Progenitor cell of endocrine pancreas (in vitro differentiated cells): ENCODE results near the gene PHACTR1. TPM values are rescaled to one million over a fixed set of nuclear protein-coding genes. Genes with fewer than 3 reads are reported as not detected.

ENCODE experiments used
- DNase-seq: peaks from one replicate; pipeline ENCODE4 v3.0.0; 2021; ENCODE audit warnings: low spot score; ENCODE audit not compliant: unreplicated experiment
- H3K27ac Mint-ChIP-seq: 2 replicates; pipeline ENCODE4 v1.8.0; 2021; ENCODE audit warnings: mild to moderate bottlenecking, moderate library complexity, mixed read lengths
- H3K27me3 Mint-ChIP-seq: 2 replicates; pipeline ENCODE4 v1.8.0; 2021; ENCODE audit warnings: mixed read lengths
- H3K36me3 Mint-ChIP-seq: 2 replicates; pipeline ENCODE4 v1.8.0; 2022; ENCODE audit warnings: mixed read lengths; ENCODE audit not compliant: insufficient read depth
- H3K4me1 Mint-ChIP-seq: 2 replicates; pipeline ENCODE4 v1.8.0; 2021; ENCODE audit warnings: low read depth, mixed read lengths
- H3K4me3 Mint-ChIP-seq: 2 replicates; pipeline ENCODE4 v1.8.0; 2021; ENCODE audit warnings: low read depth, mild to moderate bottlenecking, moderate library complexity, mixed read lengths
- H3K9me3 Mint-ChIP-seq: 2 replicates; pipeline ENCODE4 v1.8.0; 2021; ENCODE audit warnings: low read depth, mixed read lengths
- CTCF ChIP-seq: fragments of 200-600 bp; sonication (generic); IDR thresholded peaks from one replicate; pipeline ENCODE4 v1.5.0; 2021; ENCODE audit warnings: antibody characterized with exemption, mild to moderate bottlenecking; ENCODE audit not compliant: unreplicated experiment
- total RNA-seq: library from RNA; stranded (reverse); gene quantifications from 2 replicates; pipeline ENCODE4 v1.2.1, GENCODE V29; 2021

The PHACTR1 gene
- total RNA-seq, 1 donor from 2014 or later: 8.6 TPM

DNA sequence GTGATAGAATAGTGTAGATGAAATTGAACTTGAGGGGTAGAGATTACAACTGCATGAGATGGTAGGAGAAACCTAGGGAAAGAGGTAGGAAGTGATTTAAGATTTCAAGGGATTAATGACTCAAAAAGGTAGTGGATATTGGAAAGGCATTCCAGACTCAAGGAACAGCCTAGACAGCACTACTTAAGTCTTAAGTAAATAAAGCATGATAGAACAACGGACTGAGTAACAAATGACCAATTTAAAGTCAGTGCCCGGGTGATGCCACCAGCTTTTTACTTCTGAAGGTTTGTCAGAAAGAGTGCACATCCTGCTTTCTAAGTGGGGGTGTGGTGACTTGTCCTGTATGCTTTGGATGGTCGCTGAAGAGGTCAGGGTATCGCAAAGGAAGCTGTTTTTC, 81.8 kb downstream of the PHACTR1 start:
- peaks cover 3% of the 10 kb centered on the region for H3K27me3 Mint-ChIP-seq
- H3K36me3 Mint-ChIP-seq: no peaks in the 10 kb centered on the region
- no peak for DNase-seq
- no peak overlapping the region for H3K27ac Mint-ChIP-seq
- no peaks in the 10 kb centered on the region for H3K9me3 Mint-ChIP-seq
- H3K4me1 Mint-ChIP-seq: peaks cover 4% of the 10 kb centered on the region
- no peak overlapping the region for H3K4me3 Mint-ChIP-seq
- TF ChIP-seq CTCF: no peak

GRCh38 chr6:12800120-12800519, 83.6 kb downstream of the PHACTR1 start:
- peaks cover 9% of the 10 kb centered on the region for H3K4me1 Mint-ChIP-seq
- H3K4me3 Mint-ChIP-seq: no peak overlapping the region
- no peak for DNase-seq
- peaks cover 4% of the 10 kb centered on the region for H3K27me3 Mint-ChIP-seq
- no peak for TF ChIP-seq CTCF
- no peaks in the 10 kb centered on the region for H3K36me3 Mint-ChIP-seq
- H3K27ac Mint-ChIP-seq: no peak overlapping the region
- H3K9me3 Mint-ChIP-seq: no peaks in the 10 kb centered on the region

DNA sequence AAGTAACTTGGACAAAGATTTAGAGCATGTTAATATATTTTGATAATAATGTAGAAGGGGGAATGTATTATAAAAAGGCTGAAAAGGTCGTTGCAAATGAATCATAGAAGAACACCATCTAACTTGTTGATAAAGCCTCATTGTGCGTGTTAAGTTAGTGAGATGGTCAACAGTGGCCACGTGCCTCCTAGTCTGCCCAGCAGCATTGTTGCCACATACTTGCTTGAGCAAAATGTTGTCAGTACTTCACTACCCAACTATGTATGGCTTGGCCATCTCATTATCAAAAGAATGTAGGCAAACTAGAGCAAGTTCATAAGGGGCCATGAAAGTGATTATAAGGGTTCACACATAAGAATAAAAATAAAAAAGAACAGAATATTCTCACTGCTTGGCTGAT, 84.6 kb downstream of the PHACTR1 start:
- peaks cover 9% of the 10 kb centered on the region for H3K4me1 Mint-ChIP-seq
- no peak overlapping the region for H3K27ac Mint-ChIP-seq
- TF ChIP-seq CTCF: no peak
- no peak overlapping the region for H3K4me3 Mint-ChIP-seq
- H3K36me3 Mint-ChIP-seq: no peaks in the 10 kb centered on the region
- no peaks in the 10 kb centered on the region for H3K9me3 Mint-ChIP-seq
- peaks cover 7% of the 10 kb centered on the region for H3K27me3 Mint-ChIP-seq
- no peak for DNase-seq

DNA sequence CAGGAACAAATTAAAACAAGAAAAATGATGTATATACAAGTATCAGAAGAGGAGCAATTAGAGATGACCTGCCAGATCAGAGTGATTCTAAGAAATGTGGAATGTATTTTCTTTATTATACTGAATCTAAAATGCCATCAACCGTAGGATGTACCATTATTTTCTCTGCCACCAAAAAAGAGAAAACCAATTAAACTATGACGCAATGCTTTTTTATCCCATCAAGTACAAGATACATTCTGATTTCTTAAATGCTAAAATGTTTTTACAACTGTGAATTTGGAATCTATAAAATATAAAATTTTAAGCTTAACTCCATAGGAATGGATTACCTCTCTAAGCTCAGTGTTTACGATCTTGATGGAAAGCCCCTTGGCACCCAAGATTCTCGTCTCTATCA, 85.9 kb downstream of the PHACTR1 start:
- TF ChIP-seq CTCF: no peak
- H3K4me1 Mint-ChIP-seq: peaks cover 9% of the 10 kb centered on the region

DNA sequence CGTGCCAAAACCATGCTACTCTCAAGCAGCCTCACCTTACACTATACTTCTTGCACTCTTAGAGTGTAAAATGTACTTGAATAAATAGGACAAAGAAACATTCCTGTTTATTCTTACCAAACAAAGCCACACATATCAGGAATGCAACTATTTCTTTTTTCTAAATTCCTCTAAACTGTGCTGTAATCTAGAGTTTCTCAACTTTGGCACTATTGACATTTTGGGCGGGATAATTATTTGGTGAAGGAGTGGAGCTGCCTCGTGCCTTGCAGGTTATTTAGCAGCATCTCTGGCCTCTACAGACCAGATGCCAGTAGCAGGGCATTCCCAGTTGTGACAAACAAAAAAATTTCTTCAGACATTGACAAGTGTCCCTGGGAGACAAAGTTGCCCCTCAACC, 86.9 kb downstream of the PHACTR1 start:
- Mint-ChIP-seq H3K4me3 (no peak overlapping the region), H3K9me3 (no peaks in the 10 kb centered on the region), H3K27me3 (peaks cover 11% of the 10 kb centered on the region), H3K4me1 (peaks cover 9% of the 10 kb centered on the region), H3K36me3 (no peaks in the 10 kb centered on the region), H3K27ac (no peak overlapping the region)
- DNase-seq: no peak
- TF ChIP-seq CTCF: no peak

More for the DNA sequence above, 85.9 kb downstream of the PHACTR1 start:
- no peak for DNase-seq
- no peak overlapping the region for H3K27ac Mint-ChIP-seq
- H3K9me3 Mint-ChIP-seq: no peaks in the 10 kb centered on the region
- peaks cover 8% of the 10 kb centered on the region for H3K27me3 Mint-ChIP-seq
- H3K4me3 Mint-ChIP-seq: no peak overlapping the region
- no peaks in the 10 kb centered on the region for H3K36me3 Mint-ChIP-seq
